ENCODE data around the gene DIAPH3. TPM values are rescaled to one million over a fixed set of nuclear protein-coding genes. Genes with fewer than 3 reads are reported as not detected.
"Not testable (repeated sequence)": the region's sequence is repeated elsewhere in the genome, so short reads cannot be mapped to it uniquely, and the experiment has no call there.

DIAPH3 gene
- 1 to 10 TPM; 1.3 to 2.2 TPM for polyA plus RNA-seq

DNA sequence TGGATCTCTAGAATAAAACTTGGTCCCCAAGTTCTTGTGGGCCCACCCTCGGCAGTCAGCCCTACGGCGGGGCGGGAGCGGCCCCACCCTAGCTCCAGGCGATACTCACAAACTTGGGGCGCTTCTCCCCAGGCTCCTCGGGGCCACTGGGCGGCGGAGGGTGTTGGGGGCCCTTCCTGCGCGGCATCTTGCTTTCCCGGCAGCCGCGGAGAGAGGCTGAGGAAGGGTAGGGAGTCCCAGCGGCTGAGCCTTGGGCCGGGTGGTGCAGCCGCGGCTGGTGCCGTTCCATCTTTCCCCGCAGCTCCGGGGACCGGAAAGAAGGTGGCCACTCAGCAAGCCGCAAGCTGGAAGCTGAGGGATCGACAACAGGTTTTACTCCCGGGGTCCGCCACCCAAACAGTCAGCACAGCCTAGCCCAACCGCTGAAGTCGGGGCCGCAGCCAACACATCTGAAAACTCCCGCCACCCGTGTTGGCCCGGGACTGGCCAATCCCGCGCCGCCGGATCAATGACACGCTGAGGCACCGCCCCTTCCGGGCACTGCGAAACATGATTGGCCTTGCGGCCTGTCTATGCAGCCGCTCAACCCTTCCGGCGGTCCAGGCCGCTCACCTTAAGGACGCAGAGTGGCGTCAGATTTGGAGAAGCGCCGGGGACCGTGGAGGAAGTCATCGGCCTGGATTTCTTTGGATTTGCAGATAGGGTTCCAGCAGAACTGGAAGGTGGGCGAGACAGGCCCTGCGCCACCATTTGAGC, at the start of gene DIAPH3:
DIAPH3 (minus strand) TSS at position 451 of the 756 bp plus-strand sequence; CDS start at position 289, 162 bp downstream.
- Histone ChIP-seq H3K4me3 (ENCODE audit: low read depth in 1 of 2, low read length in 2 of 2) (peak within 1 kb of the TSS; percentile 64 to 87), H3K27ac (ENCODE audit: low read depth in 2 of 2, low read length in 1 of 2) (peak within 1 kb of the TSS; percentile 78 to 85), H3K27me3 (ENCODE audit: control insufficient read depth in 1 of 2, insufficient read depth in 2 of 2, low read length in 2 of 2) (no peaks in the 10 kb centered on the region), H3K9me3 (ENCODE audit: control insufficient read depth in 2 of 2, insufficient read depth in 1 of 2, low read depth in 1 of 2, low read length in 1 of 2) (no peaks in the 10 kb centered on the region), H3K4me1 (ENCODE audit: control insufficient read depth in 2 of 2, insufficient read depth in 2 of 2, low read length in 1 of 2) (no peaks in the 10 kb centered on the region), H3K36me3 (ENCODE audit: control insufficient read depth in 2 of 2, insufficient read depth in 2 of 2, low read length in 1 of 2) (no peaks in the 10 kb centered on the region)
- WGBS, 2 donors, result 0% methylated on average over 54 of the region's 54 CpGs

GRCh38 chr13:60213236-60213744, 49.6 kb upstream of the DIAPH3 start:
- H3K27ac ChIP-seq (ENCODE audit: low read depth in 2 of 2, low read length in 1 of 2), result no peak overlapping the region
- no peaks in the 10 kb centered on the region for H3K36me3 ChIP-seq (ENCODE audit: control insufficient read depth in 2 of 2, insufficient read depth in 2 of 2, low read length in 1 of 2)
- no peaks in the 10 kb centered on the region for H3K9me3 ChIP-seq (ENCODE audit: control insufficient read depth in 2 of 2, insufficient read depth in 1 of 2, low read depth in 1 of 2, low read length in 1 of 2)
- no peaks in the 10 kb centered on the region for H3K4me1 ChIP-seq (ENCODE audit: control insufficient read depth in 2 of 2, insufficient read depth in 2 of 2, low read length in 1 of 2)
- WGBS, 2 donors, result 48 to 52% methylated on average over 1 of the region's 1 CpG
- H3K4me3 ChIP-seq (ENCODE audit: low read depth in 1 of 2, low read length in 2 of 2), result no peak overlapping the region
- no peaks in the 10 kb centered on the region for H3K27me3 ChIP-seq (ENCODE audit: control insufficient read depth in 1 of 2, insufficient read depth in 2 of 2, low read length in 2 of 2)

DNA sequence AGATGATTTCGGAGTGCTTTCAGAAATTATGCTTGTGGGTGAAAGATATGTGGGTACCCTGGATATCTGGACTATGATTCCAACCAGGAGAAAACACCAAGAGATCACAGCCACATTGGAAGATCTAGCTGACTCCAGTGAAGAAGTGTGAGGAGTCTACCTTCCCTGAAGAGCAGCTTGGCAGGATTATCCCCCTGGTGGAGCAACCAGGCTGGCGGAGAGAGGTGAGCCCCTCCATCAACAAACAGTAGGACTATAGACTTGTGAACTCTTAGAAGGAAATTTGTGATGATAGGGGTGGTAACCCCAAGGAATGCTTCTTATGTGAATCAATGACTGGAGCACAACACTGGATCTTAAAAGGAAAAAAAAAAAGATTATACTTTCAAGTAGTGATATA, 47.8 kb upstream of the DIAPH3 start:
- no peaks in the 10 kb centered on the region for H3K9me3 ChIP-seq (ENCODE audit: control insufficient read depth in 2 of 2, insufficient read depth in 1 of 2, low read depth in 1 of 2, low read length in 1 of 2)
- H3K27ac ChIP-seq (ENCODE audit: low read depth in 2 of 2, low read length in 1 of 2), result no peak overlapping the region
- no peaks in the 10 kb centered on the region for H3K36me3 ChIP-seq (ENCODE audit: control insufficient read depth in 2 of 2, insufficient read depth in 2 of 2, low read length in 1 of 2)
- no peak overlapping the region for H3K4me3 ChIP-seq (ENCODE audit: low read depth in 1 of 2, low read length in 2 of 2)
- H3K27me3 ChIP-seq (ENCODE audit: control insufficient read depth in 1 of 2, insufficient read depth in 2 of 2, low read length in 2 of 2), result no peaks in the 10 kb centered on the region
- 83 to 88% methylated on average over 2 of the region's 2 CpGs for WGBS, 2 donors
- H3K4me1 ChIP-seq (ENCODE audit: control insufficient read depth in 2 of 2, insufficient read depth in 2 of 2, low read length in 1 of 2), result no peaks in the 10 kb centered on the region

DNA sequence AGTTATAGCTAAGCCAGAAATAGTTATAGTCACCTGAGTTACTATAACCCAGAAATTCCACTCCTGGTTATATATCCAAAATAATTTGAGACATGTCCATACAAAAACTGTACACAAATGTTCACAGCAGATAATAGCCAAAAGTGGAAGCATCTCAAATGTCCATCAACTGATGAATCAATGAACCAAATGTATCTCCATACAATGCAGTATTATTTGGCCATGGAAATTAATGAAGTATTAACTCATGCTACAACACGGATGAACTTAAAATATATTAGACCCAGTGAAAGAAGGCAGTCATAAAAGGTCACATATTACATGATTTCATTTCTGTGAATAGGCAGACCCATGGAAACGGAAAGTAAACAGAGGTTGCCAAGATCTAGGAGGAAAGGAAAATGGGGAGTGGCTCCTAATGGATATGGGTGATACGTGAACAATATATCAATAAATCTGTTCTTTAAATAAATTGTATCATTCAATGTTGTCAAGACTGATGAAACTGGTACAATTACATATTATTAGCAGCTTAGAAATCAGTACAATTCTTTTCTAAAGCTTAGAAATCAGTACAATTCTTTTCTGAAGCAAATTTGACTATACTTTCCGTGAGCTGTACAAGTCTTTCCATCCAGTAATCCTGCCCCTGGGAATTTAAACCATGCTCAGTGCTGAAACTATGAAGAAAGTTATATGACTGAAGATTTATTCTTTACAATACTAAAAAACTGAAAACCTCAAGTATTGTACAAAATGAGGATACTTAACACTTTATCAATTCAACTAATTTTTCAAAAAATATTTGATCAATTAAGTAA, 47.0 kb upstream of the DIAPH3 start:
- Histone ChIP-seq H3K4me3 (ENCODE audit: low read depth in 1 of 2, low read length in 2 of 2) (no peak overlapping the region), H3K36me3 (ENCODE audit: control insufficient read depth in 2 of 2, insufficient read depth in 2 of 2, low read length in 1 of 2) (no peaks in the 10 kb centered on the region), H3K9me3 (ENCODE audit: control insufficient read depth in 2 of 2, insufficient read depth in 1 of 2, low read depth in 1 of 2, low read length in 1 of 2) (no peaks in the 10 kb centered on the region), H3K27me3 (ENCODE audit: control insufficient read depth in 1 of 2, insufficient read depth in 2 of 2, low read length in 2 of 2) (no peaks in the 10 kb centered on the region), H3K27ac (ENCODE audit: low read depth in 2 of 2, low read length in 1 of 2) (no peak overlapping the region), H3K4me1 (ENCODE audit: control insufficient read depth in 2 of 2, insufficient read depth in 2 of 2, low read length in 1 of 2) (no peaks in the 10 kb centered on the region)
- 44 to 51% methylated on average over 4 of the region's 4 CpGs for WGBS, 2 donors

DNA sequence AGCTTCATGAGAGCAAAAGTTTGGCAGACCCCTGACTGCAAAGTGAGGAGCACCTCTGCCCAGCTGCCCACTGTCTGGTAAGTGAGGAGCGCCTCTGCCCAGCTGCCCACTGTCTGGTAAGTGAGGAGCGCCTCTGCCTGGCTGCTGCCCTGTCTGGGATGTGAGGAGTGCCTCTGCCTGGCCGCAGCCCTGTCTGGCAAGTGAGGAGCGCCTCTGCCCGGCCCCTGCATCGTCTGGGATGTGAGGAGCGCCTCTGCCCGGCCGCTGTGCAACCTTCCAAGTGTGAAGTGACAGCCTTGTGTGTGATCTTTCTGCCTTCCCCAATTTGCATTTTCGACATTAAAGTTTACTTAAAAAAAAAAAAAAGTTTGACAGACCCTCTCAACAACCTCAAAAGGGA, 41.8 kb upstream of the DIAPH3 start:
- H3K4me1 ChIP-seq (ENCODE audit: control insufficient read depth in 2 of 2, insufficient read depth in 2 of 2, low read length in 1 of 2); H3K36me3 ChIP-seq (ENCODE audit: control insufficient read depth in 2 of 2, insufficient read depth in 2 of 2, low read length in 1 of 2); H3K4me3 ChIP-seq (ENCODE audit: low read depth in 1 of 2, low read length in 2 of 2); H3K27ac ChIP-seq (ENCODE audit: low read depth in 2 of 2, low read length in 1 of 2); H3K9me3 ChIP-seq (ENCODE audit: control insufficient read depth in 2 of 2, insufficient read depth in 1 of 2, low read depth in 1 of 2, low read length in 1 of 2); H3K27me3 ChIP-seq (ENCODE audit: control insufficient read depth in 1 of 2, insufficient read depth in 2 of 2, low read length in 2 of 2): not testable (repeated sequence)
- 74 to 88% methylated on average over 10 of the region's 10 CpGs for WGBS, 2 donors

- H3K4me3 ChIP-seq (ENCODE audit: low read depth in 1 of 2, low read length in 2 of 2), result no peak overlapping the region
- no peaks in the 10 kb centered on the region for H3K9me3 ChIP-seq (ENCODE audit: control insufficient read depth in 2 of 2, insufficient read depth in 1 of 2, low read depth in 1 of 2, low read length in 1 of 2)
- no peaks in the 10 kb centered on the region for H3K4me1 ChIP-seq (ENCODE audit: control insufficient read depth in 2 of 2, insufficient read depth in 2 of 2, low read length in 1 of 2)
- H3K27ac ChIP-seq (ENCODE audit: low read depth in 2 of 2, low read length in 1 of 2), result no peak overlapping the region
- no peaks in the 10 kb centered on the region for H3K36me3 ChIP-seq (ENCODE audit: control insufficient read depth in 2 of 2, insufficient read depth in 2 of 2, low read length in 1 of 2)
- no peaks in the 10 kb centered on the region for H3K27me3 ChIP-seq (ENCODE audit: control insufficient read depth in 1 of 2, insufficient read depth in 2 of 2, low read length in 2 of 2)
Measured at GRCh38 chr13:60201286-60201685, 37.6 kb upstream of the DIAPH3 start.

DNA sequence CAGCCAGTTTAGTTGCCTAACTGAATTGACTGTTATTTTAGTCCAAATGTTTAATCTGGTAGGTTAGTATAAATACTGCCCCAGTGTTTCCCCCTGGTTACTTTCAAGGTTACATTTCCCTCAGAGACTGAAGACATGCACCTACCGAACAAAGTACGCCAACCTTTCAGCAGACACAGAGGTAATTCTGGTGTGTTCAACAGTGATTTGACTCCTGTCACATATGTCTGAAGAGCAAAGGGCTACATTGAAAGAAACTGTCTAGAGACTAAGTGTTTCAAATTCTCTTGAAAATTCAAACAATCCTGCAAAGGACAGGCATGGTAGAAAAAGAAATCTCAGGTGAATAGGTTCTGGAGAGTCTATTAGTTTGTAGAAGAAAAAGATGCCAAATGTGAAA, 32.2 kb upstream of the DIAPH3 start:
- H3K4me3 ChIP-seq (ENCODE audit: low read depth in 1 of 2, low read length in 2 of 2); H3K27me3 ChIP-seq (ENCODE audit: control insufficient read depth in 1 of 2, insufficient read depth in 2 of 2, low read length in 2 of 2); H3K36me3 ChIP-seq (ENCODE audit: control insufficient read depth in 2 of 2, insufficient read depth in 2 of 2, low read length in 1 of 2); H3K9me3 ChIP-seq (ENCODE audit: control insufficient read depth in 2 of 2, insufficient read depth in 1 of 2, low read depth in 1 of 2, low read length in 1 of 2); H3K4me1 ChIP-seq (ENCODE audit: control insufficient read depth in 2 of 2, insufficient read depth in 2 of 2, low read length in 1 of 2); H3K27ac ChIP-seq (ENCODE audit: low read depth in 2 of 2, low read length in 1 of 2): not testable (repeated sequence)
- 65 to 87% methylated on average over 2 of the region's 2 CpGs for WGBS, 2 donors

DNA sequence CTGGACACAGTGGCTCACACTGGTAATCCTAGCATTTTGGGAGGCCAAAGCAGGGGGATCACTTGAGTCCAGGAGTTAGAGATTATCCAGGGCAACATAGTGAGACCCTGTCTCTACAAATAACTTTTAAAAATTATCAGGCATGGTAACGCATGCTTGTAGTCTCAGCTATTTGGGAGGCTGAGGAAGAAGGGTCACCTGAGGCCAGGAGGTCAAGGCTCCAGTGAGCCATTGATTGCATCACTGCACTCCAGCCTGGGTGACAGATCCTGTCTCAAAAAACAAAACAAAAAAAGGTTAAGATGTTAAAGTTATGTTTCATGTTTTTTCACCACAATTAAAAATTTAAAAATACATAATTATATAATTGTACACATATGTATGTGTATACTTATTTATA, 19.2 kb upstream of the DIAPH3 start:
- no peaks in the 10 kb centered on the region for H3K27me3 ChIP-seq (ENCODE audit: control insufficient read depth in 1 of 2, insufficient read depth in 2 of 2, low read length in 2 of 2)
- no peaks in the 10 kb centered on the region for H3K9me3 ChIP-seq (ENCODE audit: control insufficient read depth in 2 of 2, insufficient read depth in 1 of 2, low read depth in 1 of 2, low read length in 1 of 2)
- H3K4me1 ChIP-seq (ENCODE audit: control insufficient read depth in 2 of 2, insufficient read depth in 2 of 2, low read length in 1 of 2), result no peaks in the 10 kb centered on the region
- no peaks in the 10 kb centered on the region for H3K36me3 ChIP-seq (ENCODE audit: control insufficient read depth in 2 of 2, insufficient read depth in 2 of 2, low read length in 1 of 2)
- no peak overlapping the region for H3K4me3 ChIP-seq (ENCODE audit: low read depth in 1 of 2, low read length in 2 of 2)
- WGBS, 2 donors, result 92 to 95% methylated on average over 1 of the region's 1 CpG
- H3K27ac ChIP-seq (ENCODE audit: low read depth in 2 of 2, low read length in 1 of 2), result no peak overlapping the region

DNA sequence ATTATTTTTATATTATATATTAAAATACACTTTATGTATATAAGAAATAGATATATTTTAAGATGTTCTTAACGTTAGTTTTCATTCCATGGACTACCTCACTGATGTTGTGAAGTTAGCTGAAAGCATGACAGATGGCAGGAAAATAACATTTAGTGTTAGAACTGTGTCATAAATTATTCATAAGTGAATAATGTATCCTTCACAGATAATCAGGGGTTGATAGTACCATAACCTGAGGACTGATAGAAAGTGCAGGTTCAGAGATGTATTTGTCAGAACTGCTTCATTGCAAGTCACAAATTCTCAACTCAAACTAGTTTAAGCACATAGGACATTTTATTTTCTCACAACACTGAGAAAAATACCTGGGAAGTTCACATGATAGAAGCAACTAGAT, 14.6 kb upstream of the DIAPH3 start:
- H3K36me3 ChIP-seq (ENCODE audit: control insufficient read depth in 2 of 2, insufficient read depth in 2 of 2, low read length in 1 of 2), result no peaks in the 10 kb centered on the region
- no peaks in the 10 kb centered on the region for H3K4me1 ChIP-seq (ENCODE audit: control insufficient read depth in 2 of 2, insufficient read depth in 2 of 2, low read length in 1 of 2)
- H3K27me3 ChIP-seq (ENCODE audit: control insufficient read depth in 1 of 2, insufficient read depth in 2 of 2, low read length in 2 of 2), result no peaks in the 10 kb centered on the region
- no peak overlapping the region for H3K27ac ChIP-seq (ENCODE audit: low read depth in 2 of 2, low read length in 1 of 2)
- H3K9me3 ChIP-seq (ENCODE audit: control insufficient read depth in 2 of 2, insufficient read depth in 1 of 2, low read depth in 1 of 2, low read length in 1 of 2), result no peaks in the 10 kb centered on the region
- WGBS, 2 donors, result 86 to 89% methylated on average over 1 of the region's 1 CpG
- no peak overlapping the region for H3K4me3 ChIP-seq (ENCODE audit: low read depth in 1 of 2, low read length in 2 of 2)
